ENCODE data around the gene RBX1.

Gene RBX1

DNA sequence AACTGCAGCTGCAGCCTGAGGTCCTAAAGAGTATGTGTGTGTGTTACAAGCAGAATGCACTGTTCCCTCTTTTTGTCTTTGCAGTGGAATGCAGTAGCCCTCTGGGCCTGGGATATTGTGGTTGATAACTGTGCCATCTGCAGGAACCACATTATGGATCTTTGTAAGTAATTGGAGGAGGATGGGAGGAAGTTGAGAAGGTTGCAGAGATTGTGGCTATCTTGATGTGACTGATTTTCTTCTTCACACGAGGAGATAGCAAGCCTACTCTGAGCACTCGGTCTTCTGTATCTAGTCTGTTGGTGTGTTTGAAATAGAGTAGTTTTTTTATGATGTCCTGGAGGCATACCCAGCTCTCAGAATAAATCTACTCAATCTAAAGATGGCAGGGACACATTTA, 2.3 kb downstream of the RBX1 start:
- no peak overlapping the region for H4K8ac ChIP-seq (ENCODE audit: low read depth, low read length)

DNA sequence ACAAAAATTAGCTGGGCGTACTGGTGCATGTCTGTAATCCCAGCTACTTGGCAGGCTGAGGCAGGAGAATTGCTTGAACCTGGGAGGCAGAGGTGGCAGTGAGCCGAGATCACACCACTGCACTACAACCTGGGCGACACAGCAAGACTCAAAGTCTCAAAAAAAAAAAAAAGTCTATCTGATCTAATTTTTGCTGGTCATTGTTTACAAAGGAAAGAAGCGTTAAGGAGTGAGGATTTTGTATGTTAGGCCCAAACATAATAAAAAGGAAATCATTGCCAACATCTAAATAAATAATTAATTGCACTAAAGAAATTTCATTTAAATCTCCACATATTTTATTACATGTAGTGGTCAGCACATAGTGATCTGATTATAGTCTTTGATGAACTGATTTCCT, 2.9 kb downstream of the RBX1 start:
- Histone ChIP-seq H3K4me2 (ENCODE audit: insufficient read depth, low read length, poor library complexity, severe bottlenecking) (no peak overlapping the region), H4K8ac (ENCODE audit: low read depth, low read length) (no peak overlapping the region), H3K18ac (ENCODE audit: low read length) (no peak overlapping the region), H3K4me1 (ENCODE audit: control insufficient read depth in 2 of 2, insufficient read depth in 1 of 2, low read depth in 1 of 2, low read length in 2 of 2) (peaks cover 4% of the 10 kb centered on the region in 2 donors), H3K4me3 (ENCODE audit: low read length in 2 of 2) (no peak overlapping the region), H2BK5ac (ENCODE audit: low read length) (no peak overlapping the region), H3K27me3 (ENCODE audit: control insufficient read depth in 3 of 3, insufficient read depth in 3 of 3, low read depth in 1 of 3, low read length in 3 of 3) (no peaks in the 10 kb centered on the region), H3K9me3 (replicated peaks in 1 of 2; ENCODE audit: control insufficient read depth in 2 of 2, insufficient read depth in 1 of 2, low read depth in 1 of 2, low read length in 2 of 2) (no peaks in the 10 kb centered on the region), H2BK15ac (ENCODE audit: low read length) (no peak overlapping the region), H3K14ac (ENCODE audit: low read length) (no peak overlapping the region), H2AFZ (ENCODE audit: low read length) (no peak overlapping the region), H3K36me3 (replicated peaks in 1 of 2; ENCODE audit: control insufficient read depth in 2 of 2, insufficient read depth in 2 of 2, low read length in 2 of 2) (peaks cover 6 to 59% of the 10 kb centered on the region in 2 donors), H2BK12ac (ENCODE audit: low read length) (no peak overlapping the region), H3K79me1 (ENCODE audit: low read depth, low read length) (no peaks in the 10 kb centered on the region), H2BK120ac (ENCODE audit: low read depth, low read length) (no peak overlapping the region), H3K23ac (ENCODE audit: low read depth, low read length, poor library complexity) (no peak overlapping the region), H3K4ac (ENCODE audit: low read length) (no peak overlapping the region), H3K9ac (ENCODE audit: low read depth, low read length, poor library complexity) (no peak overlapping the region), H3K27ac (replicated peaks; ENCODE audit: low read length) (no peak overlapping the region), H2AK5ac (ENCODE audit: low read depth, low read length) (no peak overlapping the region), H4K91ac (ENCODE audit: low read depth, low read length, poor library complexity) (no peak overlapping the region)
- WGBS, 2 donors (ENCODE audit: extremely low coverage in 2 of 2, insufficient read length in 2 of 2, insufficient replicate concordance in 1 of 2): no CpG with 5 or more reads among the region's 4 CpGs
- no peak for DNase-seq (ENCODE audit: low spot score)

More for the DNA sequence above, 2.3 kb downstream of the RBX1 start:
- no peak overlapping the region for H3K27ac ChIP-seq (replicated peaks; ENCODE audit: low read length)
- no peak overlapping the region for H2BK15ac ChIP-seq (ENCODE audit: low read length)
- H3K4me3 ChIP-seq (ENCODE audit: low read length in 2 of 2): no peak overlapping the region
- peaks cover 4% of the 10 kb centered on the region in 2 donors for H3K4me1 ChIP-seq (ENCODE audit: control insufficient read depth in 2 of 2, insufficient read depth in 1 of 2, low read depth in 1 of 2, low read length in 2 of 2)
- no peak overlapping the region for H3K4ac ChIP-seq (ENCODE audit: low read length)
- no peaks in the 10 kb centered on the region for H3K79me1 ChIP-seq (ENCODE audit: low read depth, low read length)
- H3K36me3 ChIP-seq (replicated peaks in 1 of 2; ENCODE audit: control insufficient read depth in 2 of 2, insufficient read depth in 2 of 2, low read length in 2 of 2): peaks cover 6 to 53% of the 10 kb centered on the region in 2 donors
- no peak overlapping the region for H2AK5ac ChIP-seq (ENCODE audit: low read depth, low read length)
- H3K23ac ChIP-seq (ENCODE audit: low read depth, low read length, poor library complexity): no peak overlapping the region
- no peak overlapping the region for H3K14ac ChIP-seq (ENCODE audit: low read length)
- DNase-seq (ENCODE audit: low spot score): no peak
- H2BK12ac ChIP-seq (ENCODE audit: low read length): no peak overlapping the region
- H2BK5ac ChIP-seq (ENCODE audit: low read length): no peak overlapping the region
- H3K27me3 ChIP-seq (ENCODE audit: control insufficient read depth in 3 of 3, insufficient read depth in 3 of 3, low read depth in 1 of 3, low read length in 3 of 3): no peaks in the 10 kb centered on the region
- no peak overlapping the region for H3K18ac ChIP-seq (ENCODE audit: low read length)
- WGBS, 2 donors (ENCODE audit: extremely low coverage in 2 of 2, insufficient read length in 2 of 2, insufficient replicate concordance in 1 of 2): no CpG with 5 or more reads among the region's 2 CpGs
- H2BK120ac ChIP-seq (ENCODE audit: low read depth, low read length): no peak overlapping the region
- H3K9ac ChIP-seq (ENCODE audit: low read depth, low read length, poor library complexity): peak overlapping the region; percentile 30
- no peaks in the 10 kb centered on the region for H3K9me3 ChIP-seq (replicated peaks in 1 of 2; ENCODE audit: control insufficient read depth in 2 of 2, insufficient read depth in 1 of 2, low read depth in 1 of 2, low read length in 2 of 2)
- no peak overlapping the region for H3K4me2 ChIP-seq (ENCODE audit: insufficient read depth, low read length, poor library complexity, severe bottlenecking)
- H2AFZ ChIP-seq (ENCODE audit: low read length): no peak overlapping the region
- H4K91ac ChIP-seq (ENCODE audit: low read depth, low read length, poor library complexity): no peak overlapping the region

DNA sequence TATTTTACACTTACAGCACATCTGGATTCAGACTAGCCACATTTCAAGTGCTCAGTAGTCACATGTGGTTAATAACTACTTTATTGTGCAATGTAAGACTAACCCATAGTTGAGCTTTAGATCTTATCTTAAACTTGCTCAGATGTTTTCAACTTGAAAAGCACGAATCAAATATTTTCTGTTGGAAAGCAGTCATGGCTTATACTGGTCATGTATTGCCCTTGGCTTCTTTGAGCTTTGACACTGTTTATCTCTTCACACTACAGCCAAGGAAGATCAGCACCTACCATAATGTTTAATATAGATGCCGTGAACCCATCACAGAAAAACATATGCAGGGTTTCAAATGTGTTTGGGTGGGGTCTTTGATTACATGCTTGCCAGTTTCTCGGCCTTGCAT, 4.4 kb downstream of the RBX1 start:
- Histone ChIP-seq H2BK12ac (ENCODE audit: low read length) (no peak overlapping the region), H3K27ac (replicated peaks; ENCODE audit: low read length) (no peak overlapping the region), H3K4me2 (ENCODE audit: insufficient read depth, low read length, poor library complexity, severe bottlenecking) (no peak overlapping the region), H3K18ac (ENCODE audit: low read length) (no peak overlapping the region), H3K4ac (ENCODE audit: low read length) (no peak overlapping the region), H3K23ac (ENCODE audit: low read depth, low read length, poor library complexity) (no peak overlapping the region), H2AFZ (ENCODE audit: low read length) (no peak overlapping the region), H3K79me1 (ENCODE audit: low read depth, low read length) (no peaks in the 10 kb centered on the region), H3K4me3 (ENCODE audit: low read length in 2 of 2) (no peak overlapping the region), H3K14ac (ENCODE audit: low read length) (no peak overlapping the region), H3K9me3 (replicated peaks in 1 of 2; ENCODE audit: control insufficient read depth in 2 of 2, insufficient read depth in 1 of 2, low read depth in 1 of 2, low read length in 2 of 2) (no peaks in the 10 kb centered on the region), H3K36me3 (replicated peaks in 1 of 2; ENCODE audit: control insufficient read depth in 2 of 2, insufficient read depth in 2 of 2, low read length in 2 of 2) (peaks cover 6 to 74% of the 10 kb centered on the region in 2 donors), H2BK15ac (ENCODE audit: low read length) (no peak overlapping the region), H2BK5ac (ENCODE audit: low read length) (no peak overlapping the region), H2BK120ac (ENCODE audit: low read depth, low read length) (no peak overlapping the region), H3K27me3 (ENCODE audit: control insufficient read depth in 3 of 3, insufficient read depth in 3 of 3, low read depth in 1 of 3, low read length in 3 of 3) (no peaks in the 10 kb centered on the region), H3K4me1 (ENCODE audit: control insufficient read depth in 2 of 2, insufficient read depth in 1 of 2, low read depth in 1 of 2, low read length in 2 of 2) (peaks cover 2 to 4% of the 10 kb centered on the region in 2 donors), H3K9ac (ENCODE audit: low read depth, low read length, poor library complexity) (no peak overlapping the region), H2AK5ac (ENCODE audit: low read depth, low read length) (no peak overlapping the region), H4K8ac (ENCODE audit: low read depth, low read length) (no peak overlapping the region), H4K91ac (ENCODE audit: low read depth, low read length, poor library complexity) (no peak overlapping the region)
- no CpG with 5 or more reads among the region's 3 CpGs for WGBS, 2 donors (ENCODE audit: extremely low coverage in 2 of 2, insufficient read length in 2 of 2, insufficient replicate concordance in 1 of 2)
- no peak for DNase-seq (ENCODE audit: low spot score)

- Histone ChIP-seq H3K79me1 (ENCODE audit: low read depth, low read length) (peaks cover 3% of the 10 kb centered on the region), H3K4me2 (ENCODE audit: insufficient read depth, low read length, poor library complexity, severe bottlenecking) (no peak overlapping the region), H2BK15ac (ENCODE audit: low read length) (no peak overlapping the region), H3K27ac (replicated peaks; ENCODE audit: low read length) (no peak overlapping the region), H3K4me1 (ENCODE audit: control insufficient read depth in 2 of 2, insufficient read depth in 1 of 2, low read depth in 1 of 2, low read length in 2 of 2) (peaks cover 0 to 2% of the 10 kb centered on the region in 2 donors), H2BK5ac (ENCODE audit: low read length) (no peak overlapping the region), H2BK120ac (ENCODE audit: low read depth, low read length) (no peak overlapping the region), H4K8ac (ENCODE audit: low read depth, low read length) (no peak overlapping the region), H2AFZ (ENCODE audit: low read length) (no peak overlapping the region), H3K4ac (ENCODE audit: low read length) (no peak overlapping the region), H2AK5ac (ENCODE audit: low read depth, low read length) (no peak overlapping the region), H3K23ac (ENCODE audit: low read depth, low read length, poor library complexity) (no peak overlapping the region), H3K14ac (ENCODE audit: low read length) (no peak overlapping the region), H3K9ac (ENCODE audit: low read depth, low read length, poor library complexity) (no peak overlapping the region), H4K91ac (ENCODE audit: low read depth, low read length, poor library complexity) (no peak overlapping the region), H3K9me3 (replicated peaks in 1 of 2; ENCODE audit: control insufficient read depth in 2 of 2, insufficient read depth in 1 of 2, low read depth in 1 of 2, low read length in 2 of 2) (no peaks in the 10 kb centered on the region), H3K4me3 (ENCODE audit: low read length in 2 of 2) (no peak overlapping the region), H3K36me3 (replicated peaks in 1 of 2; ENCODE audit: control insufficient read depth in 2 of 2, insufficient read depth in 2 of 2, low read length in 2 of 2) (peaks cover 11 to 90% of the 10 kb centered on the region in 2 donors), H2BK12ac (ENCODE audit: low read length) (no peak overlapping the region), H3K27me3 (ENCODE audit: control insufficient read depth in 3 of 3, insufficient read depth in 3 of 3, low read depth in 1 of 3, low read length in 3 of 3) (no peaks in the 10 kb centered on the region), H3K18ac (ENCODE audit: low read length) (no peak overlapping the region)
- no CpG with 5 or more reads among the region's 7 CpGs for WGBS, 2 donors (ENCODE audit: extremely low coverage in 2 of 2, insufficient read length in 2 of 2, insufficient replicate concordance in 1 of 2)
- no peak for DNase-seq (ENCODE audit: low spot score)
Observed at GRCh38 chr22:40957601-40958000, 6.4 kb downstream of the RBX1 start.
